NCI-H1930 (cell line): ENCODE results near the gene CACNB4.

Experiments
- DNase-seq, 2 experiments: peaks; one replicate each; lab custom pipeline; 2025; lab: John Stamatoyannopoulos, UW

CACNB4 gene

DNA sequence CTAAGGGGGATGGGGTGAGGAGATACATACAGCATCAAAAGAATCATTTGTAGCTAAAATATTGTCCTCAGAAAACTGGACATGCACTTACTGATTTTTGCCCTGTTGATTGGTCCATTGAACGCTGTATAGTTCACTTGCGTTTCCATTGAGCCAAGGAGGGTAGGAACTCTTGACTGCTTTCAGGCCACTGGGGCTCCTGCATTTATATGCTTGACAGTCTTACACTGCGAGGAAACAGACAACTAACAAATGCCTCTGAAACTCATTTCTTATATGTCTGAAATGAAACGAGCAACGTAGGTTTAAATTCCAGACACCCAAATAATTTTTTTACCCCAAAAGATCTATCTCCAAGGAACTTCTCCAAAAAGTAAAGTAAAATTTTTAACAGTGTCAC is 312.8 kb downstream of the CACNB4 start:
- no peak for DNase-seq

GRCh38 chr2:151783133-151783520 is 315.7 kb downstream of the CACNB4 start:
- no peak for DNase-seq
